OCI-LY3 (cell line): ENCODE measurements around the gene FNDC10.

Source experiments
- H2AFZ ChIP-seq: fragments of 200-600, 300-600 bp; shearing (Covaris generic); 2 replicates; pipeline ENCODE4 v1.6.0; 2014; ENCODE audit warnings: antibody characterized with exemption, low read depth, low read length
- H3K27ac ChIP-seq: fragments of 200-600, 300-600 bp; sonication (generic); 2 replicates; pipeline ENCODE4 v1.5.1; 2014; ENCODE audit warnings: mild to moderate bottlenecking, low read length, moderate library complexity, mixed read lengths
- H3K27me3 ChIP-seq: fragments of 200-600, 300-600 bp; sonication (generic); 2 replicates; pipeline ENCODE4 v1.6.1; 2014; ENCODE audit warnings: low read depth, low read length, mixed read lengths
- H3K36me3 ChIP-seq: fragments of 200-600, 300-600 bp; sonication (generic); replicated peaks from 2 replicates; pipeline ENCODE3; 2014; ENCODE audit warnings: low read depth, low read length, mixed read lengths
- H3K4me1 ChIP-seq: fragments of 300-600, 200-600 bp; sonication (generic); 2 replicates; pipeline ENCODE4 v1.6.1; 2014; ENCODE audit warnings: low read length, mixed read lengths
- H3K4me2 ChIP-seq: fragments of 200-600, 300-600 bp; sonication (generic); 2 replicates; pipeline ENCODE4 v1.6.1; 2014; ENCODE audit warnings: low read length, mixed read lengths
- H3K4me3 ChIP-seq: fragments of 300-600, 200-600 bp; sonication (generic); 2 replicates; pipeline ENCODE4 v1.5.1; 2014; ENCODE audit warnings: antibody characterized with exemption, mild to moderate bottlenecking, low read length, moderate library complexity
- H3K79me2 ChIP-seq: fragments of 300-600, 200-600 bp; shearing (Covaris generic); 2 replicates; pipeline ENCODE4 v1.6.1; 2014; ENCODE audit warnings: mild to moderate bottlenecking, low read length, mixed read lengths
- H3K9ac ChIP-seq: fragments of 300-600, 200-600 bp; shearing (Covaris generic); 2 replicates; pipeline ENCODE4 v1.6.0; 2014; ENCODE audit warnings: mild to moderate bottlenecking, low read length, moderate library complexity
- H3K9me3 ChIP-seq: fragments of 200-600, 300-600 bp; shearing (Covaris generic); 2 replicates; pipeline ENCODE4 v1.6.1; 2014; ENCODE audit warnings: low read length, mixed read lengths; ENCODE audit not compliant: insufficient read depth
- H4K20me1 ChIP-seq: fragments of 200-600, 300-600 bp; sonication (generic); 2 replicates; pipeline ENCODE4 v1.6.1; 2016; ENCODE audit warnings: low read length, mixed read lengths; ENCODE audit not compliant: insufficient read depth
- CTCF ChIP-seq: fragments of 200-600, 300-600 bp; sonication (generic); IDR thresholded peaks from 2 replicates; pipeline ENCODE4 v1.5.1; 2014; ENCODE audit warnings: antibody characterized with exemption, low read length, low read depth
- EZH2phosphoT487 ChIP-seq: fragments of 200-600 bp; shearing (Covaris generic); IDR thresholded peaks from 2 replicates; pipeline ENCODE4 v1.6.1; 2018; ENCODE audit warnings: antibody characterized with exemption, mixed run types, low read depth

FNDC10 gene

GRCh38 chr1:1617925-1618324 lies 18.0 kb upstream of the FNDC10 start:
- Histone ChIP-seq H3K27me3 (no peaks in the 10 kb centered on the region), H3K27ac (no peak overlapping the region), H3K9ac (no peak overlapping the region), H3K4me2 (no peak overlapping the region), H2AFZ (no peak overlapping the region), H3K79me2 (peaks cover 12% of the 10 kb centered on the region; the same call in 1 of the 2 replicates), H4K20me1 (no peaks in the 10 kb centered on the region), H3K4me1 (peaks cover 14% of the 10 kb centered on the region), H3K4me3 (no peak overlapping the region), H3K36me3 (no peaks in the 10 kb centered on the region), H3K9me3 (no peaks in the 10 kb centered on the region)
- no peak for TF ChIP-seq CTCF

GRCh38 chr1:1617516-1617915 lies 17.6 kb upstream of the FNDC10 start:
- no peak overlapping the region for H2AFZ ChIP-seq
- H3K27me3 ChIP-seq: no peaks in the 10 kb centered on the region
- no peak overlapping the region for H3K27ac ChIP-seq
- no peak overlapping the region for H3K9ac ChIP-seq
- H3K4me2 ChIP-seq: no peak overlapping the region
- no peak overlapping the region for H3K4me3 ChIP-seq
- TF ChIP-seq EZH2phosphoT487 (no peak), CTCF (no peak)
- no peaks in the 10 kb centered on the region for H3K9me3 ChIP-seq
- H3K36me3 ChIP-seq: no peaks in the 10 kb centered on the region
- no peaks in the 10 kb centered on the region for H4K20me1 ChIP-seq
- H3K4me1 ChIP-seq: peaks cover 14% of the 10 kb centered on the region
- H3K79me2 ChIP-seq: peaks cover 12% of the 10 kb centered on the region; the same call in 1 of the 2 replicates

- Histone ChIP-seq H3K4me3 (peak overlapping the region; percentile 96; the same call in 1 of the 2 replicates), H2AFZ (no peak overlapping the region), H3K27me3 (no peaks in the 10 kb centered on the region), H3K36me3 (no peaks in the 10 kb centered on the region), H3K79me2 (peaks cover 12% of the 10 kb centered on the region; the same call in 1 of the 2 replicates), H3K27ac (no peak overlapping the region), H3K4me1 (peaks cover 14% of the 10 kb centered on the region), H4K20me1 (no peaks in the 10 kb centered on the region), H3K9ac (no peak overlapping the region), H3K9me3 (no peaks in the 10 kb centered on the region), H3K4me2 (peak overlapping the region; percentile 85)
- TF ChIP-seq EZH2phosphoT487: no peak
- no peak for TF ChIP-seq CTCF
Measured at GRCh38 chr1:1616838-1617237, 16.9 kb upstream of the FNDC10 start.

GRCh38 chr1:1616045-1616790 lies 16.3 kb upstream of the FNDC10 start:
- H2AFZ ChIP-seq: no peak overlapping the region
- H3K4me1 ChIP-seq: peaks cover 14% of the 10 kb centered on the region
- peak overlapping the region; percentile 85 for H3K4me2 ChIP-seq
- H3K79me2 ChIP-seq: peaks cover 12% of the 10 kb centered on the region; the same call in 1 of the 2 replicates
- no peaks in the 10 kb centered on the region for H3K9me3 ChIP-seq
- TF ChIP-seq EZH2phosphoT487 (no peak), CTCF (no peak)
- H3K4me3 ChIP-seq: peak overlapping the region; percentile 96
- H3K36me3 ChIP-seq: no peaks in the 10 kb centered on the region
- H3K27ac ChIP-seq: peak overlapping the region; percentile 96
- no peaks in the 10 kb centered on the region for H3K27me3 ChIP-seq
- H4K20me1 ChIP-seq: no peaks in the 10 kb centered on the region
- peak overlapping the region; percentile 100 for H3K9ac ChIP-seq
